Stomach (tissue), 9 donors: ENCODE measurements around the gene MASP1. TPM values are rescaled to one million over a fixed set of nuclear protein-coding genes. Genes with fewer than 3 reads are reported as not detected.

Source experiments
- DNase-seq, 2 donors: peaks; one replicate each; pipeline versions ENCODE4 v3.0.0 to v3.0.0-alpha.2; 2013 to 2019
- H3K27ac ChIP-seq, 5 donors: fragments of 200-600 bp in 4 of 5; sonication (generic) in 4 of 5; one replicate each; pipeline ENCODE4 v1.5.1; 2013 to 2019; ENCODE audit warnings: mild to moderate bottlenecking in 1 of 5, moderate library complexity in 1 of 5
- H3K27me3 ChIP-seq, 3 donors: fragments of 200-600 bp; sonication (generic); one replicate each; pipeline ENCODE4 v1.5.1; 2017 to 2019; ENCODE audit warnings: mixed run types in 1 of 3
- H3K36me3 ChIP-seq, 4 donors: fragments of 200-600 bp; sonication (generic); 1 replicate in 3 of 4; 2 replicates in 1 of 4; pipeline ENCODE4 v1.5.1; 2016 to 2019
- H3K4me1 ChIP-seq, 4 donors: fragments of 200-600 bp; sonication (generic); one replicate each; pipeline ENCODE4 v1.5.1; 2016 to 2019
- H3K4me3 ChIP-seq, 4 donors: fragments of 200-600 bp; sonication (generic) in 3 of 4; one replicate each; pipeline ENCODE4 v1.5.1; 2016 to 2019; ENCODE audit warnings: mild to moderate bottlenecking in 1 of 4
- H3K9me3 ChIP-seq, 4 donors: fragments of 200-600 bp; sonication (generic); one replicate each; pipeline ENCODE4 v1.5.1; 2016 to 2019
- EP300 ChIP-seq: sonication (generic); formaldehyde crosslinking; IDR thresholded peaks from one replicate; pipeline ENCODE4 v1.6.1; 2017; ENCODE audit warnings: antibody characterized with exemption
- POLR2A ChIP-seq, 4 donors: fragments of 450-650 bp; IDR thresholded peaks; one replicate each; pipeline ENCODE4 v1.6.1; 2016; ENCODE audit warnings: antibody characterized with exemption in 4 of 4, control low read depth in 2 of 4, mild to moderate bottlenecking in 1 of 4, moderate library complexity in 1 of 4
- POLR2AphosphoS5 ChIP-seq, 3 donors: sonication (generic); formaldehyde crosslinking; IDR thresholded peaks; one replicate each; pipeline ENCODE4 v1.6.1; 2016; ENCODE audit warnings: antibody characterized with exemption in 3 of 3
- WGBS, 5 donors: extraction: QIAGEN DNeasy Blood & Tissue Kit in 3 of 5; methylation state at CpG; one replicate each; pipeline versions ENCODE4 v1.1.5 to v1.1.7; 2013 to 2018; 5-methylcytosine and 5-hydroxymethylcytosine counted together
- intact Hi-C: fragments of 100-400 bp; cut with DNase I; formaldehyde crosslinking; loops from one replicate; pipeline ENCODE4 v1.15.1; 2023; ENCODE audit warnings: low total_unique reads
- polyA plus RNA-seq, 3 donors: library from polyadenylated mRNA; stranded (reverse); fragments of 200-250 nt; gene quantifications; one replicate each; pipeline ENCODE4 v1.2.3, GENCODE V29; 2013
- total RNA-seq, 5 donors: library from RNA; depleted of rRNA; stranded (reverse); fragments of >200 nt; gene quantifications; one replicate each; pipeline versions ENCODE4 v1.1.0 to v1.2.3, GENCODE V29; 2014 to 2016
- TF ChIP-seq, protein P1 (sequence below), 7 experiments: fragments of 450-650 bp in 4 of 7; fragments of 200-600 bp in 3 of 7; sonication (generic) in 3 of 7; IDR thresholded peaks; one replicate each; pipeline ENCODE4 v1.5.1; 2016 to 2019; ENCODE audit warnings: antibody characterized with exemption in 7 of 7, control low read depth in 2 of 7, mild to moderate bottlenecking in 1 of 7
- donor health status: healthy with polysubstance abuse.
- donor health status: Bipolar disorder and iron deficiency.
- donor health status: healthy.

The MASP1 gene
- total and polyA plus RNA-seq, 8 donors, result 0.15 to 2.9 (median 0.70) TPM; not detected in 2

DNA sequence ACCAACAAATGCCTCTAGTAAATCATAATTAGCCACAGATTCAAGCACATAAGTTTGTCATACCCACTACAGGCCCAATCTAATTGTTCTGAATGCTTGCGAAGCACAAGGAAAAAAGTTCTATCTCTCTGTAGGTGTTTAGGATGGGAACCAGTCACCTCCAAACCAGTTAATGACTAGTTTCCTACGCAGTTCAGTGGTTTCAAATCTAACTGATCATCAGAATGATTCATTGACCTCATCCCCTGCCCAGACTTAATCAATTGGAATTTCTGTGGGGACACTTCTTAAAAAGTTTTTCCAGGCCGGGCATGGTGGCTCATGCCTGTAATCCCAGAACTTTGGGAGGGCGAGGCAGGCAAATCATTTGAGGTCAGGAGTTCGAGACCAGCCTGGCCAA lies 24.3 kb upstream of the MASP1 start:
- WGBS, 5 donors, result 68 to 81% (median 81%) methylated on average over 5 of the region's 5 CpGs
- H3K36me3 ChIP-seq, result no peaks in the 10 kb centered on the region
- H3K27me3 ChIP-seq, result peaks cover 0 to 54% (median 5%) of the 10 kb centered on the region in 3 donors
- no peak overlapping the region for H3K4me3 ChIP-seq
- intact Hi-C loops, result loop anchor here (5.0 kb wide), 1 partner anchor 94 kb away; no protein-coding TSS in a partner anchor
- TF ChIP-seq POLR2AphosphoS5 (IDR thresholded peaks at IDR 0.05), result no peak
- no peak for TF ChIP-seq POLR2A (IDR thresholded peaks at IDR 0.05)
- TF ChIP-seq, protein P1, sequence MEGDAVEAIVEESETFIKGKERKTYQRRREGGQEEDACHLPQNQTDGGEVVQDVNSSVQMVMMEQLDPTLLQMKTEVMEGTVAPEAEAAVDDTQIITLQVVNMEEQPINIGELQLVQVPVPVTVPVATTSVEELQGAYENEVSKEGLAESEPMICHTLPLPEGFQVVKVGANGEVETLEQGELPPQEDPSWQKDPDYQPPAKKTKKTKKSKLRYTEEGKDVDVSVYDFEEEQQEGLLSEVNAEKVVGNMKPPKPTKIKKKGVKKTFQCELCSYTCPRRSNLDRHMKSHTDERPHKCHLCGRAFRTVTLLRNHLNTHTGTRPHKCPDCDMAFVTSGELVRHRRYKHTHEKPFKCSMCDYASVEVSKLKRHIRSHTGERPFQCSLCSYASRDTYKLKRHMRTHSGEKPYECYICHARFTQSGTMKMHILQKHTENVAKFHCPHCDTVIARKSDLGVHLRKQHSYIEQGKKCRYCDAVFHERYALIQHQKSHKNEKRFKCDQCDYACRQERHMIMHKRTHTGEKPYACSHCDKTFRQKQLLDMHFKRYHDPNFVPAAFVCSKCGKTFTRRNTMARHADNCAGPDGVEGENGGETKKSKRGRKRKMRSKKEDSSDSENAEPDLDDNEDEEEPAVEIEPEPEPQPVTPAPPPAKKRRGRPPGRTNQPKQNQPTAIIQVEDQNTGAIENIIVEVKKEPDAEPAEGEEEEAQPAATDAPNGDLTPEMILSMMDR (IDR thresholded peaks at IDR 0.05), result no peak
- no peak for TF ChIP-seq EP300
- H3K4me1 ChIP-seq, result peaks cover 0 to 17% (median 7%) of the 10 kb centered on the region in 4 donors
- DNase-seq, result no peak
- H3K27ac ChIP-seq, result no peak overlapping the region
- H3K9me3 ChIP-seq, result no peaks in the 10 kb centered on the region

DNA sequence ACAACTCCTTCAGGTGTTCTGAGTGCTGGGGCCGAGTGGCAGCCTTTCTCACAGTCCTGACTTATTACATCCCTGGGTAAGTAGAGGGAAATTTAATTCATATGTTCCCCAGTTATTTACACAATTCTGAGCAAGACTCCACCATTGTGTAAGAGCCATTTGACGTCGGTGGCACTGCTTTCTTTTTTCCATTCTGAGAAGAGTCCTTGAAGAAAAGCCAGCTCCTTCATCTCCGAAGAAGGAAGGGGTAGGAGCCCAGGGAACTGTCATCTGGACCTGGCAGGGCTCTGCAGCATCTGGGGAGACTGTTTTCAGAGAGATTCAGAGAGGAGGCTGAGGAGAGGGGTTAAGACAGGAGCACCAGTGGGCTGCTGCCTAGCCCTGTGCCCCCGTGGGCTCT lies 22.6 kb upstream of the MASP1 start:
- peaks cover 0 to 44% (median 5%) of the 10 kb centered on the region in 3 donors for H3K27me3 ChIP-seq
- H3K9me3 ChIP-seq, result no peaks in the 10 kb centered on the region
- DNase-seq, result no peak
- intact Hi-C loops, result no loop called here
- H3K4me1 ChIP-seq, result peaks cover 0 to 7% (median 4%) of the 10 kb centered on the region in 4 donors
- H3K27ac ChIP-seq, result no peak overlapping the region
- no peak overlapping the region for H3K4me3 ChIP-seq
- no peak for TF ChIP-seq EP300
- TF ChIP-seq POLR2AphosphoS5 (IDR thresholded peaks at IDR 0.05), result no peak
- TF ChIP-seq, protein P1 (IDR thresholded peaks at IDR 0.05), result no peak
- no peak for TF ChIP-seq POLR2A (IDR thresholded peaks at IDR 0.05)
- no peaks in the 10 kb centered on the region for H3K36me3 ChIP-seq
- 54 to 70% (median 68%) methylated on average over 4 to 5 of the region's 5 CpGs for WGBS, 5 donors

DNA sequence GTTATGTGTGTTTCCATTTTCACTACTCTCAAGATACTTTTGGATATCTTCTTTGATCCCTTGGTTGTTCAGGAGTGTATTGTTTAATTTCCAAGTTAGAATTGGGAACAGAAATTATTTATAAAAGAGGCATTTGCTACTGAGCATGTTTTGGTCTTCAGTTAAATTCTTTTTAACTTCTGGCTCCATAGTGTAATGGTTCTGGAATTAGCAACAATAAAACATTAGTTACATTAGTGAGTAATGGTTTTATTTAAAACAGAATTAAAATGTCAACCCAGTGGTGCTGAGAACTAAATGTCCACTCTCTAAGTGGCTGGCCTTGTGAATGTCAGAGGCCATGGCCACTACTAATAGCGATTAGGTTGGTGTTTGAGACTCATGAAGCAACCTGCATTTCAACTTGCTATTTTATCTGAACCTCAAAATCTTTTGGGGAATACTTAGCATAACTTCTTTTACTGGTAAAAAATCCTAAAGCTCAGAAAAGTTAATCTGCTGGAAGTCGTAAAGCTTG lies 19.5 kb upstream of the MASP1 start:
- no peak for TF ChIP-seq EP300
- TF ChIP-seq POLR2A (IDR thresholded peaks at IDR 0.05), result no peak
- TF ChIP-seq, protein P1 (IDR thresholded peaks at IDR 0.05), result no peak
- peak in 1 of 3 donors; percentile 9 for TF ChIP-seq POLR2AphosphoS5 (IDR thresholded peaks at IDR 0.05)
- Histone ChIP-seq H3K27me3 (peaks cover 0 to 18% (median 5%) of the 10 kb centered on the region in 3 donors), H3K36me3 (no peaks in the 10 kb centered on the region), H3K9me3 (no peaks in the 10 kb centered on the region), H3K27ac (no peak overlapping the region), H3K4me3 (no peak overlapping the region), H3K4me1 (no peaks in the 10 kb centered on the region)
- intact Hi-C loops, result no loop called here
- DNase-seq, result no peak
- 76 to 92% (median 87%) methylated on average over 2 of the region's 2 CpGs for WGBS, 5 donors

DNA sequence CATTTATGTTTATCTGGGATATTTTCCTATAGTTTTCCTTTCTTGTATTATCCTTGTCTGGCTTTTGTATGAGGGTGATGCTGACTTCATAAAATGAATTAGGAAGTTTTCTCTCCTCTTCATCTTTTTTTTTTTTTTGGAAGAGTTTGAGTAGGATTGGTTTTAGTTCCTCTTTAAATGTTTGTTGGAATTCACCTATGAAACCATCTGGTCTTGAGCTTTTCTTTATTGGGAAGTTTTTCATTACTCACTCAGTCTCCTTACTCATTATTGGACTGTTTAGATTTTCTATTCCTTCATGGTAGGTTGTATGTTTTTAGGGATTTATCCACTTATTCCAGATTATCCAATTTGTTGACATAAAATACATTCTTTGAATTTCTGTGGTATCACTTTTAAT lies 18.7 kb upstream of the MASP1 start:
- intact Hi-C loops, result no loop called here
- TF ChIP-seq, protein P1 (IDR thresholded peaks at IDR 0.05), result no peak
- TF ChIP-seq POLR2A (IDR thresholded peaks at IDR 0.05), result no peak
- TF ChIP-seq EP300, result no peak
- no peak for TF ChIP-seq POLR2AphosphoS5 (IDR thresholded peaks at IDR 0.05)
- no peak for DNase-seq
- Histone ChIP-seq H3K9me3 (no peaks in the 10 kb centered on the region), H3K27ac (no peak overlapping the region), H3K27me3 (peaks cover 0 to 14% (median 5%) of the 10 kb centered on the region in 3 donors), H3K4me1 (no peaks in the 10 kb centered on the region), H3K36me3 (no peaks in the 10 kb centered on the region), H3K4me3 (no peak overlapping the region)
